ENCODE data around the gene ATXN1. TPM values are rescaled to one million over a fixed set of nuclear protein-coding genes. Genes with fewer than 3 reads are reported as not detected.

Gene ATXN1
- total RNA-seq, 1 experiment from 2014 or later = 16.5 TPM

GRCh38 chr6:16762268-16762549, 949 bp upstream of the ATXN1 start:
- Mint-ChIP-seq H3K9me3 (ENCODE audit: unreplicated experiment) (no peaks in the 10 kb centered on the region), H3K36me3 (ENCODE audit: insufficient read depth, unreplicated experiment) (no peaks in the 10 kb centered on the region), H3K27ac (ENCODE audit: low read depth, unreplicated experiment) (peak overlapping the region; percentile 77), H3K4me3 (ENCODE audit: unreplicated experiment) (peak overlapping the region; percentile 90), H3K27me3 (ENCODE audit: insufficient read depth, unreplicated experiment) (no peaks in the 10 kb centered on the region), H3K4me1 (ENCODE audit: insufficient read depth, unreplicated experiment) (peaks cover 12% of the 10 kb centered on the region)
- ChIA-PET POLR2A (interaction anchor here (0.6 to 4.1 kb wide), 30 partner anchors 9 to 431 kb away, joined by 3 to 79 read pairs (median 6); no protein-coding TSS in a partner anchor), CTCF (interaction anchor here (0.5 to 5.0 kb wide), 28 partner anchors 10 to 433 kb away, joined by 3 to 90 read pairs (median 5); no protein-coding TSS in a partner anchor)
- TF ChIP-seq, protein P1, sequence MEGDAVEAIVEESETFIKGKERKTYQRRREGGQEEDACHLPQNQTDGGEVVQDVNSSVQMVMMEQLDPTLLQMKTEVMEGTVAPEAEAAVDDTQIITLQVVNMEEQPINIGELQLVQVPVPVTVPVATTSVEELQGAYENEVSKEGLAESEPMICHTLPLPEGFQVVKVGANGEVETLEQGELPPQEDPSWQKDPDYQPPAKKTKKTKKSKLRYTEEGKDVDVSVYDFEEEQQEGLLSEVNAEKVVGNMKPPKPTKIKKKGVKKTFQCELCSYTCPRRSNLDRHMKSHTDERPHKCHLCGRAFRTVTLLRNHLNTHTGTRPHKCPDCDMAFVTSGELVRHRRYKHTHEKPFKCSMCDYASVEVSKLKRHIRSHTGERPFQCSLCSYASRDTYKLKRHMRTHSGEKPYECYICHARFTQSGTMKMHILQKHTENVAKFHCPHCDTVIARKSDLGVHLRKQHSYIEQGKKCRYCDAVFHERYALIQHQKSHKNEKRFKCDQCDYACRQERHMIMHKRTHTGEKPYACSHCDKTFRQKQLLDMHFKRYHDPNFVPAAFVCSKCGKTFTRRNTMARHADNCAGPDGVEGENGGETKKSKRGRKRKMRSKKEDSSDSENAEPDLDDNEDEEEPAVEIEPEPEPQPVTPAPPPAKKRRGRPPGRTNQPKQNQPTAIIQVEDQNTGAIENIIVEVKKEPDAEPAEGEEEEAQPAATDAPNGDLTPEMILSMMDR (IDR thresholded peaks at IDR 0.05; ENCODE audit: unreplicated experiment) = no peak
- no TSS peak for BruUV-seq (replicated peaks)
- no peak for DNase-seq (ENCODE audit: unreplicated experiment)
- intact Hi-C loops (cut with micrococcal nuclease) = loop anchor here (5.0 to 10.0 kb wide), 3 partner anchors 35 to 357 kb away; no protein-coding TSS in a partner anchor

DNA sequence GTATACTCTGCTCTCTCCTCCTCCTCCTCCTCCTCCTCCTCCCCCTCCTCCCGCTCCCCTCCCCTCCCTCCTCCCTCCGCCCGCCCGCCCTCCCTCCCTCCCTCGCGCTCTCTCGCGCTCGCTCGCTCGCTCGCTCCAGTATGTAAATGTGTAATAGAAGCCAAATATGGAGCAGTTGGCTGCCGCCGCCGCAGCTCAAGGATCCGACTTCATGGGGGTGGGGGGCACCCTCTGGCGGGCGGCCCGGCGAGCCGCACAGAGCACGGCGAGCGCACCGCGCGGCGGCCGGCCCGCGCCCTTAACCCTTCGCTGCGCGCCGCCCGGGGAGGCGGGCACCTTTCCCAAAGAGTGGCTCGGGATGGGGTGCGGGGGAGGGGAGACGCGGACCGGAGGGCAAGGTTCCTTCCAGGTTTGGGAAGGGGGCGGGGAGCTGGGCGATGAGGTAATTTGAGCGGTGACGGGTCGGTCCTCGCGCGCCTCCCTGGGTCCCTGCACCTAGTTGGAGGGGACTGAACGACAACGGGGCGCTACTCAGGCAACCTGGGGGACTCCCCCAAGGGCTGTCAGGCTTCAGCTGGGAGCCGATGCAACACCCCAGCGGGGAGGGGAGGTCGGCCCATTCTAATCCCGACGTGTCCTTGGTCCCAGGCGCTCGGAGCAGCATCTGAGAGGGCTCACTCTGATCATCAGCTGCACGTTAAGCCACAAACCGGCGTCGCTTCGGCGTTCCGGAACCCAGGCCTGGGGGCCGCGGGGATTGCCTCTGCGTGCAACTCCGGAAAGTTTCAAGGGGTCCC, 409 bp upstream of the ATXN1 start:
- H3K36me3 Mint-ChIP-seq (ENCODE audit: insufficient read depth, unreplicated experiment) = no peaks in the 10 kb centered on the region
- H3K4me3 Mint-ChIP-seq (ENCODE audit: unreplicated experiment) = peak overlapping the region; percentile 90
- TF ChIP-seq, protein P1 (IDR thresholded peaks at IDR 0.05; ENCODE audit: unreplicated experiment) = peak; percentile 7
- no peaks in the 10 kb centered on the region for H3K9me3 Mint-ChIP-seq (ENCODE audit: unreplicated experiment)
- BruUV-seq (replicated peaks) = no TSS peak
- peaks cover 16% of the 10 kb centered on the region for H3K4me1 Mint-ChIP-seq (ENCODE audit: insufficient read depth, unreplicated experiment)
- intact Hi-C loops (cut with micrococcal nuclease) = loop anchor here (1.0 to 10.0 kb wide), 6 partner anchors 20 to 429 kb away; no protein-coding TSS in a partner anchor
- ChIA-PET CTCF (interaction anchor here (0.5 to 5.0 kb wide), 21 partner anchors 9 to 433 kb away, joined by 3 to 90 read pairs (median 5); no protein-coding TSS in a partner anchor), POLR2A (interaction anchor here (0.6 to 4.1 kb wide), 32 partner anchors 8 to 430 kb away, joined by 3 to 79 read pairs (median 5); no protein-coding TSS in a partner anchor)
- H3K27ac Mint-ChIP-seq (ENCODE audit: low read depth, unreplicated experiment) = peak overlapping the region; percentile 77
- no peaks in the 10 kb centered on the region for H3K27me3 Mint-ChIP-seq (ENCODE audit: insufficient read depth, unreplicated experiment)
- peak; percentile 83 for DNase-seq (ENCODE audit: unreplicated experiment)

- peak; percentile 80 for DNase-seq (ENCODE audit: unreplicated experiment)
- Mint-ChIP-seq H3K4me3 (ENCODE audit: unreplicated experiment) (peak overlapping the region; percentile 90), H3K4me1 (ENCODE audit: insufficient read depth, unreplicated experiment) (peaks cover 13% of the 10 kb centered on the region), H3K9me3 (ENCODE audit: unreplicated experiment) (no peaks in the 10 kb centered on the region), H3K27me3 (ENCODE audit: insufficient read depth, unreplicated experiment) (no peaks in the 10 kb centered on the region), H3K36me3 (ENCODE audit: insufficient read depth, unreplicated experiment) (no peaks in the 10 kb centered on the region), H3K27ac (ENCODE audit: low read depth, unreplicated experiment) (peak overlapping the region; percentile 98)
- no TSS peak for BruUV-seq (replicated peaks)
- POLR2A ChIA-PET = interaction anchor here (0.7 to 4.3 kb wide), 15 partner anchors 13 to 423 kb away, joined by 3 to 80 read pairs (median 5); no protein-coding TSS in a partner anchor
- TF ChIP-seq, protein P1 (IDR thresholded peaks at IDR 0.05; ENCODE audit: unreplicated experiment) = no peak
- intact Hi-C loops (cut with micrococcal nuclease) = loop anchor here (1.0 to 10.0 kb wide), 5 partner anchors 33 to 355 kb away; no protein-coding TSS in a partner anchor
- CTCF ChIA-PET = interaction anchor here (0.6 to 3.6 kb wide), 10 partner anchors 10 to 426 kb away, joined by 3 to 15 read pairs (median 4); no protein-coding TSS in a partner anchor
These were observed 1.4 kb downstream of the ATXN1 start for GRCh38 chr6:16759646-16760515.
